C4-2B (cell line): ENCODE results near the gene LPXN.

Experiments
- CTCF ChIP-seq: fragments of 450-650 bp; conservative IDR thresholded peaks from 2 replicates; pipeline ENCODE4 v1.5.1; 2017; ENCODE audit warnings: mild to moderate bottlenecking
- ZFX ChIP-seq: fragments of 450-650 bp; IDR thresholded peaks from 2 replicates; pipeline ENCODE4 v1.6.1; 2017

GRCh38 chr11:58578635-58579191 lies 3.1 kb upstream of the LPXN start, which contains the start of gene ZFP91:
- TF ChIP-seq CTCF = no peak
- TF ChIP-seq ZFX = no peak
